ENCODE data around the gene CMBL.
"Not testable (repeated sequence)": the region's sequence is repeated elsewhere in the genome, so short reads cannot be mapped to it uniquely, and the experiment has no call there.

The CMBL gene

DNA sequence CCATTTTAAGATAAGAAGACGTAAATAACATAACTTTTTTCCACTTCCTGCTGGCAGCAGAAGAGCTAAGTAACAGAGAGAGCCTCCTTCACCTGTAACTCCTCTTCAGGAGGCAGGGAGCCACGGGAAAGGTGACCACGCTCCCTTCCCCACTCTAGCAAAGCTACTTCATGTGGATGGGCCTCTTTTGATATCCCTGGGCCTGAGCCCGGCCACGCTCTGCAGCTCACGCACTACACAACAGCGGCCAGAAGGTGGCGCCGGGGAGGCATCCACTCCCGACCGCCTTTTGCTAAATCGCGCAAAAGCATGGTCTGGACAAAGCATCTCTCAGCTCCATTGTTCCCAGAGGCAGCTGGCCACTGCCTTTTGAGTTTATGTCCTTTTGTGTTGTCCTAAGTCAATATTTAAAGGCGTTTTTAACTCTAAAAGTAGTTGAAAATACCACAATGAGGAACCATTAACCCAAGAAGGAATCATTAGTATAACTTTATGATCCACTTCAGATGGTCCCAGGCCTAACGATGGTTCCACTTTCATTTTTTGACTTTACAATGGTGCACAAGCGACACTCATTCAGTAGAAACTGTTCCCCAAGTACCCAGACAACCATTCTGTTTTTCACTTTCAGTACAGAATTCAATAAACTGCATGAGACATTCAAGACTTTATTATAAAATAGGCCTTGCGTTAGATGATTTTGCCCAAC lies 23.6 kb downstream of the CMBL start:
- peak; percentile 89 for DNase-seq

DNA sequence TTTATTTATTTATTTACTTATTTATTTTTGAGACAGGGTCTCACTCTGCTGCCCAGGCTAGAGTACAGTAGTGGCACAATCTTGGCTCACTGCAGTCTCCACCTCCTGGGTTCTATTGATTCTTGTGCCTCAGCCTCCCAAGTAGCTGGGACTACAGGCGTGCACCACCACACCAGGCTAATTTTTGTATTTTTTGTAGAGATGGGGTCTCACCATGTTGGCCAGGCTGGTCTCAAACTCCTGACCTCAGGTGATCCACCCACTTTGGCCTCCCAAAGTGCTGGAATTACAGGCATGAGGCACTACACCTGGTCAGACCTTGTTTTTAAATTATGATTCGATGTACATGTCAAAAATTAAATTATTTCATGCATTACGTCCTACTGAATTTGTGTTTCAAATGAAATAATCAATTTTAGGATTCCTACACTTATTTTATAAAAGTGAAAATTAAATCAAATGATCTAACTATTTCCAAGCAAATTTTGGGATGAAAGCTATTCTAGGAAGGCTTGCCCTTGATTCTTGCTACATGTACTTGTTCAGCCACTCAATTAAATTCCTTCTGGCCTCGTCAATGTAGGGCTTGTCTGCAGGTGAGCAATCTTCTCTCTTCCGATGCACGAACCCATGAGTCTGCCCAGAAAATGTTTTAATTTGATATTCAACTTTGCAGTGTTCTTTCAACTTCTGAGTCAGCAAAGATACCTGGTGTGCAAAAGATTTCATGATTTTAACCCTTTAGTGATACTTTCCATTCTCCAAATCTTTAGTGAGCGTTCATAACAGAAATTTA lies 27.6 kb downstream of the CMBL start:
- DNase-seq, result no peak

DNA sequence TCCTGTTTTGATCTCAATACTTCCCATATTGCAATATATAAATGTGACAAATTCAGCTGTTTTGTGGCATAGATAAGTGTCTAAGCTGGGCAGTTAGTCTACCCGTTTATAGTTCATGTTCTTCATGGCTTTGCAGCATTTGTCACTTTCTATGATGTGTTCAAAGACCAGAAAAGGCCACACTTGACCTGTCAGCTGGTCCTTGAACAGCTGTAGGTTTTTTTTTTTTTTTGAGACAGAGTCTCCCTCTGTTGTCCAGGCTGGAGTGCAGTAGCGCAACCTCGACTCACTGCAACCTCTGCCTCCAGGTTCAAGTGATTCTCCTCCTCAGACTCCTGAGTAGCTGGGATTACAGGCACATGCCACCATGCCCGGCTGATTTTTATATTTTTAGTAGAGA lies 28.4 kb downstream of the CMBL start:
- no peak for DNase-seq

DNA sequence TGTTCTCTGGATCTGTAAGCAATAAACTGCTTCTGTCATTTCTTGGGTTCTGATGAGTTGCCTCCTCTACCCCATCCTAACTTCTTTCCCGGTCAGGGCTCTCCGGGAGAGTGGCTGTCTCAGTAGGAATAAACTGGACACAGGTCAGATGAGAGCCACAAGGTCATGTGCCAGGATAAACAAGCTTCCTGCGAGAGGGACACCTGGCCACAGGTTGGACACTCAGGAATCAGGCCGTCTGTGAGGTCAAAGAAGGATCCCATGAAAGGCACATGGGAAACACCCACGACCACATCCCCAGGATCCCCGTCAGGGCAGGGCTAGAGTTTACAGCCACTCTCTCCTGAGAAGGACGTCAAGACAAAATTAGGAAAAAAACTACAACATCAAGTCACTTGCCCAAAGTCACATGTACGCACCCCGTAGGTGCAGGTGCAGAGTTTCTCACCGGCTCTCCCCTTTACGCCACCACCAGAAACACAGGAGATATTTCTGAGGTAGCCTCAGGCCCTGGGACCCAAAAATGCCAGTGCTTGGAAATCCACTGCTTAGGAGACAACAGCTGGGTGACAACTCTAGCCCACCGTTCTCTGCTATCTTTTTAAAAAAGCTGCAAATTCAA lies 28.9 kb downstream of the CMBL start:
- no peak for DNase-seq

DNA sequence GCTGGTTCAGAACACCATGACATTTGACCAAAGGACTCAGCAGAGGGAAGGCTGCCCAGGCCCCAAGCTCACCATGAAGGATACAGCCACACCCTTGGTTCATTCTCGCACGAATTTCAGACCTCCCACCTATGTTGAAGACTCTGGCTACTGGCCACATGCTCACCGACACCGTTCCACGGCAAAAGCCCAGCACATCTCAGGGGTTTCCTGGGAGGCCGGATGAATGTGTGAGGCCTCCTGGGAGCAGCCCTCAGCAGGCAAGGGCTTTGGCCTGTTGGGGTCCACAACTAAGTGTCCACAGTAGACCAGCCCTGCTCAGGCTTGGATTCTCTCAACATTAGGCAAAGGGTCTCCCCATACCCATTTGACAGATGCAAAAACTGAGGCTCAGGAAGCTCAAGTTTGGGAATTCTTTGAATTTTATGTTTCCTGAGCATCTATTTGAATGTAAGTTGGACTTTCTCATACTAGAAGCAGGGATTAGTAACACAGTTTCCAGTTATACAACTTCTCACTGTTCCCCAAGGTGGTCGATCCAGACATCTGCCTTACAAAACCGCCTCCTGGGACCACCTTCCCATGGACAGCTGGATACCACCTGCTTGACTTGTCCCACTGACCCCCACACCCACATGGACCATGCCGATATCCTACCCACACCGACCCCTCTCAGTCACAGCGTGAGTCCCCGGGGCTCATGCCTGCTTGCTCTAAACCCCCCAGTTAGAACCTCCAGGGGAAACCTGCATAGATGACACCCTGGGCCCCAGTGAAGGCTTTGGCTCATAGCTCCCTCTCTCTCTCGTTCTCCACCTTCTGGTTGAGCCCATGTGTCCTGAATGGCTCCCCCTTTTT lies 29.7 kb downstream of the CMBL start:
- no peak for DNase-seq

DNA sequence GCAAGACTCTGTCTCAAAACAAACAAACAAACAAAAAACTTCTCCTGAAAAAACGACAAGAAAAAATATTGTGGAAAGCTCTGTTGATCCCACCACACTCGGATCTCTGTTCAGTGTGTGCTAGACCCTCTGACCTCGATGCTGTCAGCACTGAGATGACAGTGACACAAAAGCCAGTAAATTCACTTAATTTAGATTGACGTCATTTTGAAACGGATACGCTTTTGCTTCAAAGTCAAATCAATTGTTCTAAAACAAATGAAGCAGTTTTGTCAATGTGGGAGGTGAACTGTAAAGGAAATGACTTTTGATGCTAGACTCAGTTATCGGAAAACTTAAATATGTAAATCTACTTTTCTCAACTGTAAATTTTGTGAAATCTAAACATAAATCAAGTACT lies 31.0 kb downstream of the CMBL start:
- no peak for DNase-seq

DNA sequence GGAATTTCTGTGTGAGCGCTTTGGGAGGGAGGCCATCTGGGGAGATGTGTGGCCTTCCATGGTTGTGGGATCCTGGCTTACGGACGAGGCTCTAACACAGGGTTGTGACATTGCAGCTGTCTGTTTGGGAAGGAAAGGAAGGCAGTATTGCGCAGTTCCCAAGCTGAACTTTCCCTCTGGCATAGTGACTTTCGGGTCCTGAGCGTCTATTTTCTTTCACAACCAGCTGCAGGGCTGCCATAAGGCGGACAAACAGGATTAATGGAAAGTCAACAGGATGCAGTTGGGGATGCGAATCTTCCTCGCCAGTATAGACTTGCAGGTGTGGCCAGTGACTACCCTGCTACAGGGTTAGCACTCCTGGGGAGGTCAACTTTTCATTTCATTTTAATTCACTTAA lies 31.7 kb downstream of the CMBL start:
- no peak for DNase-seq

DNA sequence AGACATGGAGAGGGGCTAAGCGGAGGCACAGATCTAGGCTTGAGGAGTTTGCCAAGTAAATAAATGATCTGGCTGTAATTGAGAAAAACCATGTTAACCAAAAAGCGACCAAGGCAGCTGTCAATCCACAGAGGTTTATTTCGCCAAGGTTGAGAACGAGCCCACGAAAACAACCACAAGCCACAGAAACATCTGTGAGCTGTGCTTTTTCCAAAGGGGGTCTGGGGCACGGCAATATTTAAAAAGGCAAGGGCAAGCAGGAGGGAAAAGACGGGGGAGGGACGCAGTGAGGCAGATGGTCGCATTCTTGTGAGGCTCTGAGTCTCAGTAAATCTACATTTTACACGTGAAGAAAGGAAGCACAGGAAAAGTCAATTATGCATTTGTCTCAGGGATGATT lies 32.2 kb downstream of the CMBL start:
- no peak for DNase-seq

DNA sequence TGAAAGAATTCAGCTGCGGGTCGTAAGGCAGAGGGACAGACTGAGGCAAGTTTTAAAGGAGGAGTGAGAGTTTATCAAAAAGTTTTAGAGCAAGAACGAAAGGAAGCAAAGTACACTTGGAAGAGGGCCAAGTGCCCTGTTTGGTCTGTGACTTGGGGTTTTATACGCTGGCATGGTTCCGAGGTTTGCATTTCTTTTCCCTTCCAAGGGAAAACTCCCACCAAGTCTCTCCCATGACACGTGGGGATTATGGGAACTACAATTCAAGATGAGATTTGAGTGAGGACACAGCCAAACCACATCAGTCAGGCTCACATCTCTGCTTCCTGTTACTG lies 34.9 kb downstream of the CMBL start:
- DNase-seq, result not testable (repeated sequence)

DNA sequence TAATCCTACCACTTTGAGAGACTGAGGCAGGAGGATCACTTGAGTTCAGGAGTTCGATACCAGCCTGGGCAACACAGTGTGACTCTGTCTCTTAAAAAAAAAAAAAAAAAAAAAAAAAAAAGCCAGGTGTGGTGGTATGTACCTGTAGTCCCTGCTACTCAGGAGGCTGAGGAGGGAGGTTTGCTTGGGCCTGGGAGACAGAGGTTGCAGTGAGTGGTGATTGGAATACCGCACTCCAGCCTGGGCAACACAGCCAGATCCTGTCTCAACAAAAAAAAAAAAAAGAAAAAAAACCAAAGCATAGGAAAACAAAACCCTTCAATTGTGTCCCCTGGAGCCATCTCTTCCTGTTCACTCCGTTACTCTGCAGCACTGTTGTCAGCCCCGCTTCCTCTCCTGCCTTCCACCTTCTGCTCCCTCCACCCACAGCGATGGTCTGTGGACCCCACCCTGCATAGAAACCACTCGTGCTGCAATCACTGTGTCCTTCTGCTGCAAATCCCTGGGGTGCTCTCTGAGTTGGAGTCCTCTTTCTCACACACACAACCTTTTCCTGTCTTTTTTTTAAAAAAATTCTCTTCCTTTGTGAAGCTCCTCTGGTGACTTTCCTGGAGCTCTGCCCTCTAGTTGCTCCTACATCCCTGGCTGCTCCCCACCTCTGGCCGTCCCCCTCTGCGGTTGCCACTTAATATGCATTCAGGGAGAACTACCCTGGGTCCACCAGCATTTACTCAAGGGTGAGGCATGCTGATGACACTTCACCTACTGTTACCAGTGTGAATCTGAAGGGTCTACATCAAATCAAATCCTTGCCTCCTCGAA lies 35.4 kb downstream of the CMBL start:
- no peak for DNase-seq

DNA sequence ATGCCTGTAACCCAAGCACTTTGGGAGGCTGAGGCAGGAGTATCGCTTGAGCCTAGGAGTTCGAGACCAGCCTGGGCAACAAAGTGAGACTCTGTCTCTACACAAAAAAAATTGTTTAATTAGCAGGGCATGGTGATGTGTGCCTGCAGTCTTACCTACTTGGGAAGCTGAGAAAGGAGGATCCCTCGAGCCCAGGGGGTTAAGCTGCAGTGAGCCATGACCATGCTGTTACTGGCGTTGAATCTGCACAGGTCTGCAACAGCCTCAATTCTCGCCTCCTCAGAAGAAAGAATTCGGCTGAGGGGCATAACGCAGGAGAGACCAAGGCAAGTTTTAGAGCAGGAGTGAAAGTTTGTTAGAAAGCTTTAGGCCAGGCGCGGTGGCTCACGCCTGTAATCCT lies 39.6 kb downstream of the CMBL start:
- DNase-seq, result no peak

DNA sequence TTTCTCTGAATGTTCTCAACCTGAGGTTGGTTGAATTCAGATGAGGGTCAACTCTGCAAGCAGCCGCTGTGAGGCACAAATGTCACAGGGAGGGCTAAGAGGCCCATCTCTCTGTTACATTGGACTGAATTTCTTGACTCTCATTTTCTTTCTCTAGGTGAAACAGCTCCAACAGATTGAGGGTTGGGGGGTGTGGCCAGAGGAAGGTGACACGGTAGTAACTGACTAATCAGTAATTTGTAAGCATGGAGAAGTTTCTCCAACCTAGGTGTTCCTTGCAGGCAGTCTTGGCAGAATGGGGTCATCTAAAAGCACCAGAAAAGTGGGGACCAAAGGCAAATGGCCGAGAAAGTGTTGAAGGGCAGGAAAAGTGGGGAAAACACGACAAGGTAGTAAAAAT lies 40.9 kb downstream of the CMBL start:
- DNase-seq, result no peak

DNA sequence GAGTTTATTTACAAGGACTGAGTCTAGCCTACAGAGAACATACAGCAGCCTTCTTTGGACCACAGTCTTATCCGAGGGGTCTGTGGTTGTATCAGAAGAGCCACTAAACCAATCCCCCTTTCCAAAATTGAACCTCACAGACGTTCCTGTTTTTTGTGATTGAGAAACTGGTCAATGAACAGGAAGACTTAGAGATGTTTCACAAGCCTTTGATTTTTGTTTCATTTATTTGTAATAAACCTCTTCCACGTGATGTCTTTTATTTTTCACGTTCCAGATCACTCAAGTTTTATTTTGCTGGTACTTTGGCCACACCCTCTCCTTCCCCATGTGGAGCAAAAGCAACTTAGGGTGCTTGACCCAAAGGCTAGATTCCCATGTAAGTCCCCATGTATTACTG lies 41.6 kb downstream of the CMBL start:
- no peak for DNase-seq

DNA sequence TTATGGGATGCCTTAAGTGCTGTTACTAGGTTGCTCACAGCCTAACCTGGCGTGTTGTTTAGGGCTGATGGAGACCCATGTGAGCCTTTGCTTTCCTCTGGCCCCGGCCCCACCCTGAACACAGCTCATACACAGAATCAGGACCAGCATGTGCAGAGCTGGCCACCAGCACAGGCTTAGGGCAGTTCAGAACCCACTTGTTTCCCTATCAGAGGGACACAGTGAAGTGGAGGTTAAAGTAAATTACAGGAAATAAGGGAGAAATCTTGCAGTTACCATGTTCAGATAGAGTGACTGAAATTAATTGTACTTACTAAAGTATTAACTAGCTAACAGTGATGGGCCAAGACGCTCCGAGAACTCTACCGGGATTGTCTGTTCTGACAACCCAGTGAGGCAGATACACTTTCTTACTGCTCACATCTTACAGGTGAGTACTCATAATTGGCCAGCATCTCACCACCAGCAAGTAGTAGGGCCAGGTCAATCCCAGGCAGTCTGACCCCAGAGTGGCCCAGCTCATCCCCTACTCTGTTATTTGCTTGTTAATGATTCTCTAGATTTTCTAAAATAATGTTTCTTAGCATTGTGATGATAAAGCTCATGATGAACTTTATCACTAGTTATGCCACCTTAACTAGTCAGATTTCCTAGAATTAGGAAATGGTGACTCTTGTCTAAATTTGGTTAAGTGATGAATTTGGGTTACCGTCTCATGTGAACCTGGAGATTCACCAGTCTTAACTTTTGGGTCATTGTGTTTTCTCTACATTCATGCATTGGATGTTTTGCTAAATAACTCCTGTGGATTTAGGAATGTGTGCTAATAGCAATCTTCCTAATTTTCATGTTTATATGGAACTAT lies 42.2 kb downstream of the CMBL start:
- DNase-seq, result no peak

DNA sequence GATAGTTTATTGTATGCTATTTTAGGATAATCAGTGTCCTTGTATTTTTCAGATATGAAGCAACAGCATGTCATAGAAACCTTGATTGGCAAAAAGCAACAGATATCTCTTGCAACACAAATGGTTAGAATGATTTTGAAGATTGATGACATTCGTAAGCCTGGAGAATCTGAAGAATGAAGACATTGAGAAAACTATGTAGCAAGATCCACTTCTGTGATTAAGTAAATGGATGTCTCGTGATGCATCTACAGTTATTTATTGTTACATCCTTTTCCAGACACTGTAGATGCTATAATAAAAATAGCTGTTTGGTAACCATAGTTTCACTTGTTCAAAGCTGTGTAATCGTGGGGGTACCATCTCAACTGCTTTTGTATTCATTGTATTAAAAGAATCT lies 43.1 kb downstream of the CMBL start:
- DNase-seq, result no peak

DNA sequence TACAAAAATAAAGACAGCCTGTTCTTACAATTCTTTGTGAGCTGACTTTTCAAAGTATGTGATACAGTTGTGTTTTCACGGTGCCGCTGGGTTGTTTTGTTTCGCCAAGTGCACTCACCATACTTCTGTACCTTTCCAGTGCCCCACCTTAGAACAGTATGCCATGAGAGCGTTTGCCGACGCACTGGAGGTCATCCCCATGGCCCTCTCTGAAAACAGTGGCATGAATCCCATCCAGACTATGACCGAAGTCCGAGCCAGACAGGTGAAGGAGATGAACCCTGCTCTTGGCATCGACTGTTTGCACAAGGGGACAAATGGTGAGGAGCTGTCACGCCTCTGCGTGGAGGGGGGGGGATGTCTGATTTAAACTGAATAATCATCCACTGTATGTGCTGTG lies 44.7 kb downstream of the CMBL start:
- no peak for DNase-seq

DNA sequence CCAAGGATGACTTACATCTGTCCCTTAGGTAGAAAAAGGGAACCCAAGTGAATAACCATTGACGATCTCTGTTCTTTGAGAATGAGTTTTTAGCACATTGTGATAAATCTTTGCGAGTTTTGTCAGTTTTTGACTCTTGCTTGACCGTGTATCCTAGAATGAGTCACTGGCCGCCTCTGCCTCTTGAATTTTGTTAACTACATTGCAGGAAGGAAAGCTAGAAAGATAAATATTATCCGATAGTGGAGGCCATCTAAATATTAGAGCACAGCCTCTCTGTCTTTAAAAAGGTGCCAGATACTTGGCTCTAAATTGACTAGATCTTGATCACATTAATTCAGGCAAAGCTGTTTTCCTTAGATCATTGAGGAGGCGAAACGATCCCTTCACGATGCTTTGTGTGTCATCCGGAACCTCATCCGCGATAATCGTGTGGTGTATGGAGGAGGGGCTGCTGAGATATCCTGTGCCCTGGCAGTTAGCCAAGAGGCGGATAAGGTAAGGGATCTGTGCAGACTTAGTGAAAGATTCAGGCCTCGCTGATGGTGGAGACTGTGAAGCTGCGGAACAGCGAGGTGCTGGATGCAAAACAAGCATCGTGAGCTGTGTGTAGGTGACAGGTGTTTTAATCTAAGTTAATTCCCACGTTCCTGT lies 45.5 kb downstream of the CMBL start:
- no peak for DNase-seq

DNA sequence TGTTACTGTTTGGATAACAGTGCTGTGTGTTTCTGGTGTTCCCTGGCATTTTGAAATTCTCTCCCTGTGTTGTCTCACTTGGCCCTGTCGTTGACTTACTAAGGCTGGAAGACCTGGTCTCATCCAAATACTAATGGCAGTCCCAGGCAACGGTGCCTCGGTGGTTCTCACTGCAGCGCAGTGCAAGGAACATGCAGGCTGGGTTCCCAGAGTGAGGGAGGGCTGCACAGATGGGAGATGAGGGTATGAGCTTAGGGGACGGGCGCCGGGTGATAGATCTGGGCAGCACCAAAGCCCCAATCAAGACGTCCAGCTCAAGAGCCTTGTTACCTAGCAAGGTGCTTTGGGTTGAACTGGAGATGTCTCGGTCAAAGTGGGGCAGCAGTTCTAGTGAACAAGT lies 46.6 kb downstream of the CMBL start:
- DNase-seq, result no peak

DNA sequence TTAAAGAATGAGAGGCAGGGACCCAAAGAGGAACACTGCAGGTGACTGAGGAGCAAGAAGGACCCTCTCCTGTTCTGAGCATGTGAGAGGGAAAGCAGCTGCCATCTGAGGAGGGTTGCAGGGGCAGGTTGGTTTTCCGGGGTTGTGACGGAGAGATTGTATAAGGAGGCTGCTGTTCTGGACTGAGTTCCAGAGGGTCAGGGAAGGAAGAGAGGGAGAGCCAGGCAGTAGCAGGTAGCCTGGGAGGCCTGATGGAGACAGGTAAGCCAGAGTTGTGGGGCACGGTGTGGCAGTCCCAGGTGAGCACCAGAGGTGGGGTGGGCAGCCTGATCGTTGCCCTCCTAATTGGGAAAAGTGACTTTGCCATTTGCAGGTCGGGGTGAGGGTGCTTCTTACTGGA lies 47.8 kb downstream of the CMBL start:
- DNase-seq, result no peak

DNA sequence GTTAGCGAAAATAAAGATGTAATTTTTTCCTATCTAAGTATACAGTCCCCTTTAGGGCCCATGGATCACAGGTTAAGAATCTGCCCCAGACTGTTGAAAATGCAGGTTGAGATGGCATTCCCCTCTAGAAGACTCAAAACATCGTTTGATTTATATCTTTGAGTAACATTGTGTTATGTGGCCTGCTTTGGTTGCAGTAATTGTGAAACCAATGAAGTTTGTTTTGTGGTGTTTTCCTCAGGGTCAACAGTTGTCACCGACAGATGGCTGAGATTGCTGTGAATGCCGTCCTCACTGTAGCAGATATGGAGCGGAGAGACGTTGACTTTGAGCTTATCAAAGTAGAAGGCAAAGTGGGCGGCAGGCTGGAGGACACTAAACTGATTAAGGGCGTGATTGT lies 49.8 kb downstream of the CMBL start:
- no peak for DNase-seq

DNA sequence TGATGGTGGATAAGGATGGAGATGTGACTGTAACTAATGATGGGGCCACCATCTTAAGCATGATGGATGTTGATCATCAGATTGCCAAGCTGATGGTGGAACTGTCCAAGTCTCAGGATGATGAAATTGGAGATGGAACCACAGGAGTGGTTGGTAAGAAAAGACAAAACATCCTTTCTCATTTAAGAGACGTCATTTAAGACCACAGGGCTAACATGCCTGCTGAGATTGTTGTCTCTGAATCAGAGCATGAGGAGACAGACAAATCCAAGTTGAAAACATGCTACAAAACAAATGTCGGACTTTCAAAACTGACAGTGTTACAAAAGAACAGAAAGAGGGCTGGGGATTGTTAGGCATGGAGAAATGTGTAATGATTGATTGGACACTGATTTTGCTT lies 53.0 kb downstream of the CMBL start:
- no peak for DNase-seq

Data from NCI-H1092 treated with DMSO at 0.1 percent for 48 hours (cell line).